B cell (primary cell): ENCODE measurements around the gene ITPR1. TPM values are rescaled to one million over a fixed set of nuclear protein-coding genes. Genes with fewer than 3 reads are reported as not detected.
A peak's percentile ranks its signal among the peaks of the same experiment; 100 is the strongest.

Source experiments
- ATAC-seq: fragments of 200-7000 bp; cut with Tn5 transposase; one replicate; pipeline ENCODE4 v1.10.0; 2021; ENCODE audit warnings: low read depth, mild to moderate bottlenecking, moderate number of reproducible peaks, moderate library complexity
- CTCF ChIA-PET: fragments of 350-600 bp; sonication (Branson Sonifier 250); formaldehyde crosslinking; loops from one replicate; lab custom pipeline; 2021; ENCODE audit warnings: antibody characterized with exemption, inconsistent platforms; lab: Charles Lee
- POLR2A ChIA-PET: fragments of 350-600 bp; sonication (Branson Sonifier 250); formaldehyde crosslinking; loops from one replicate; lab custom pipeline; 2021; ENCODE audit warnings: antibody characterized with exemption; lab: Charles Lee
- DNase-seq: peaks from one replicate; pipeline ENCODE4 v3.0.0; 2013
- H2AFZ ChIP-seq: 2 replicates; pipeline ENCODE4 v1.6.1; 2012; ENCODE audit warnings: mild to moderate bottlenecking, low read depth, low read length; ENCODE audit not compliant: insufficient read depth, poor library complexity, severe bottlenecking
- H3K27ac ChIP-seq, 2 donors: 1 replicate in 1 of 2; 2 replicates in 1 of 2; pipeline ENCODE4 v1.5.1; 2012 to 2013; ENCODE audit warnings: low read length in 2 of 2, mild to moderate bottlenecking in 2 of 2, moderate library complexity in 1 of 2
- H3K27me3 ChIP-seq, 4 experiments: fragments of 200-600 bp in 1 of 4; sonication (generic) in 1 of 4; replicated peaks in 1 of 4; 1 replicate in 2 of 4; 2 replicates in 2 of 4; pipeline versions ENCODE4 v1.6.1 to v1.7.0; 2013 to 2016; ENCODE audit warnings: low read length in 3 of 4, mild to moderate bottlenecking in 2 of 4, mixed read lengths in 1 of 4, moderate library complexity in 1 of 4; ENCODE audit not compliant: insufficient read depth in 4 of 4, control insufficient read depth in 3 of 4; ENCODE audit errors: control extremely low read depth in 1 of 4
- H3K36me3 ChIP-seq, 2 experiments: replicated peaks in 1 of 2; 1 replicate in 1 of 2; 2 replicates in 1 of 2; pipeline versions ENCODE4 v1.6.1 to v1.7.1; 2013; ENCODE audit warnings: low read length in 1 of 2; ENCODE audit not compliant: insufficient read depth in 2 of 2, control insufficient read depth in 1 of 2; ENCODE audit errors: control extremely low read depth in 1 of 2, extremely low read depth in 1 of 2
- H3K4me1 ChIP-seq, 2 donors: fragments of 200-600 bp in 1 of 2; sonication (generic) in 1 of 2; 1 replicate in 1 of 2; 2 replicates in 1 of 2; pipeline versions ENCODE4 v1.5.1 to v1.6.1; 2013 to 2017; ENCODE audit warnings: low read length in 2 of 2; ENCODE audit not compliant: control insufficient read depth in 2 of 2, insufficient read depth in 2 of 2
- H3K4me2 ChIP-seq: replicated peaks from 2 replicates; pipeline ENCODE3; 2012; ENCODE audit warnings: mild to moderate bottlenecking, low read depth, low read length; ENCODE audit not compliant: poor library complexity, severe bottlenecking
- H3K4me3 ChIP-seq, 5 experiments: fragments of 200-600 bp in 1 of 5; sonication (generic) in 1 of 5; 1 replicate in 3 of 5; 2 replicates in 2 of 5; pipeline versions ENCODE4 v1.5.1 to v1.7.0; 2011 to 2016; ENCODE audit warnings: low read length in 4 of 5, mild to moderate bottlenecking in 4 of 5, low read depth in 2 of 5, control low read depth in 1 of 5, moderate library complexity in 1 of 5; ENCODE audit not compliant: insufficient read depth in 1 of 5; ENCODE audit errors: control extremely low read depth in 1 of 5, extremely low read depth in 1 of 5
- H3K79me2 ChIP-seq: fragments of 200-600 bp; sonication (generic); one replicate; pipeline ENCODE4 v1.6.0; 2016; ENCODE audit warnings: low read length; ENCODE audit not compliant: control insufficient read depth, insufficient read depth
- H3K9ac ChIP-seq: fragments of 200-600 bp; sonication (generic); 2 replicates; pipeline ENCODE4 v1.6.1; 2017; ENCODE audit warnings: mild to moderate bottlenecking, low read length, moderate library complexity
- H3K9me3 ChIP-seq, 3 donors: one replicate each; pipeline versions ENCODE4 v1.6.1 to v1.7.1; 2013; ENCODE audit warnings: low read length in 2 of 3; ENCODE audit not compliant: control insufficient read depth in 2 of 3, insufficient read depth in 1 of 3; ENCODE audit errors: control extremely low read depth in 1 of 3
- H4K20me1 ChIP-seq: 2 replicates; pipeline ENCODE4 v1.6.0; 2012; ENCODE audit warnings: mild to moderate bottlenecking, low read length; ENCODE audit not compliant: insufficient read depth, control insufficient read depth, poor library complexity, severe bottlenecking
- H3K27ac Mint-ChIP-seq: one replicate; pipeline ENCODE4 v1.8.0; 2021; ENCODE audit warnings: mixed read lengths
- H3K27me3 Mint-ChIP-seq: one replicate; pipeline ENCODE4 v1.8.0; 2021; ENCODE audit warnings: mixed read lengths
- H3K4me1 Mint-ChIP-seq: one replicate; pipeline ENCODE4 v1.8.0; 2021; ENCODE audit warnings: mixed read lengths
- H3K4me3 Mint-ChIP-seq: one replicate; pipeline ENCODE4 v1.8.0; 2021; ENCODE audit warnings: mixed read lengths
- H3K9me3 Mint-ChIP-seq: one replicate; pipeline ENCODE4 v1.8.0; 2022; ENCODE audit warnings: mixed read lengths; ENCODE audit not compliant: insufficient read depth
- EZH2 ChIP-seq: IDR thresholded peaks from 2 replicates; pipeline ENCODE4 v1.6.1; 2012; ENCODE audit warnings: borderline replicate concordance, low read depth, mild to moderate bottlenecking, moderate library complexity, low read length; ENCODE audit not compliant: insufficient read depth, poor library complexity, severe bottlenecking
- WGBS: methylation state at CpG from one replicate; pipeline ENCODE4 v1.1.5; 2013; ENCODE audit warnings: missing lambda C conversion rate; ENCODE audit not compliant: insufficient coverage; 5-methylcytosine and 5-hydroxymethylcytosine counted together
- intact Hi-C: fragments of 100-400 bp; cut with micrococcal nuclease; formaldehyde crosslinking; loops from one replicate; pipeline ENCODE4 v1.10.0; 2022
- polyA plus RNA-seq: library from polyadenylated mRNA; depleted of rRNA; stranded (reverse); fragments of >200 nt; gene quantifications from 2 replicates; pipeline ENCODE4 v1.2.3, GENCODE V29; 2012
- total RNA-seq, 2 donors: library from RNA; stranded (reverse); fragments of 120-200 nt in 1 of 2; gene quantifications; 1 replicate in 1 of 2; 2 replicates in 1 of 2; pipeline versions ENCODE4 v1.2.3 to v1.2.4, GENCODE V29; 2013 to 2022
- TF ChIP-seq, protein P1 (sequence below): fragments of 200-600 bp; IDR thresholded peaks from one replicate; pipeline ENCODE4 v1.8.0; 2022; ENCODE audit warnings: antibody characterized with exemption, mild to moderate bottlenecking

Gene ITPR1
- total and polyA plus RNA-seq, 2 donors (not counting 1 experiment from before 2014, with no cell fraction given), result 64.0 to 332 TPM

DNA sequence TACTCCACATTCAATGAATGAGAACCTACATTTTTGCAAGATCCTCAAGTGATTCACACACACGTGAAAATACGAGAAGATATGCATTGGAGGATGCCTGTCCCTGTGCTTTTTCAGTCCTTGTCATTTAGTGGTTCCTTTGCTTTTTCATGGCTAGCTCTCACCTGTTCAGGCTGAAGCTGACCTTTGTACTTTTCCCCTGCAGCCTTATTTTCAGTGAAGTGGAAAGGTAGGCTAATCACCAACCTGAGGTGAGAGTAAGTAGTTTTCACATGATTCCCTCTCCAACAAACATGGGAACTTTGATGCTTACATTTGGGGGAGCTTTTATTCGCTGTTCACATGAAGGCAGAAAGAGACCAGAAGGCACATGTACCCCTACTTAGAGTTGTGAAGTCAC is 8.3 kb downstream of the ITPR1 start:
- H4K20me1 ChIP-seq, result peaks cover 9% of the 10 kb centered on the region
- H3K36me3 ChIP-seq, result peaks cover 5 to 49% of the 10 kb centered on the region in 2 experiments
- peaks cover 88% of the 10 kb centered on the region for H3K79me2 ChIP-seq
- DNase-seq (no peak), ATAC-seq (no peak)
- no peaks in the 10 kb centered on the region for H3K27me3 ChIP-seq
- no peaks in the 10 kb centered on the region for H3K9me3 ChIP-seq
- Mint-ChIP-seq H3K4me3 (no peak overlapping the region), H3K9me3 (no peaks in the 10 kb centered on the region), H3K27me3 (no peaks in the 10 kb centered on the region), H3K4me1 (peaks cover 83% of the 10 kb centered on the region), H3K27ac (peak overlapping the region; percentile 85)
- ChIA-PET CTCF (interaction anchor here (1.6 kb wide), 1 partner anchor 18 kb away, joined by 5 read pairs; no protein-coding TSS in a partner anchor), POLR2A (interaction anchor here (5.3 kb wide), 1 partner anchor 8 kb away, joined by 96 read pairs; the partner anchor contains the start of gene ITPR1)
- TF ChIP-seq EZH2, result no peak
- TF ChIP-seq, protein P1, sequence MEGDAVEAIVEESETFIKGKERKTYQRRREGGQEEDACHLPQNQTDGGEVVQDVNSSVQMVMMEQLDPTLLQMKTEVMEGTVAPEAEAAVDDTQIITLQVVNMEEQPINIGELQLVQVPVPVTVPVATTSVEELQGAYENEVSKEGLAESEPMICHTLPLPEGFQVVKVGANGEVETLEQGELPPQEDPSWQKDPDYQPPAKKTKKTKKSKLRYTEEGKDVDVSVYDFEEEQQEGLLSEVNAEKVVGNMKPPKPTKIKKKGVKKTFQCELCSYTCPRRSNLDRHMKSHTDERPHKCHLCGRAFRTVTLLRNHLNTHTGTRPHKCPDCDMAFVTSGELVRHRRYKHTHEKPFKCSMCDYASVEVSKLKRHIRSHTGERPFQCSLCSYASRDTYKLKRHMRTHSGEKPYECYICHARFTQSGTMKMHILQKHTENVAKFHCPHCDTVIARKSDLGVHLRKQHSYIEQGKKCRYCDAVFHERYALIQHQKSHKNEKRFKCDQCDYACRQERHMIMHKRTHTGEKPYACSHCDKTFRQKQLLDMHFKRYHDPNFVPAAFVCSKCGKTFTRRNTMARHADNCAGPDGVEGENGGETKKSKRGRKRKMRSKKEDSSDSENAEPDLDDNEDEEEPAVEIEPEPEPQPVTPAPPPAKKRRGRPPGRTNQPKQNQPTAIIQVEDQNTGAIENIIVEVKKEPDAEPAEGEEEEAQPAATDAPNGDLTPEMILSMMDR, result no peak
- H3K4me2 ChIP-seq, result no peak overlapping the region
- H3K9ac ChIP-seq, result no peak overlapping the region
- peaks cover 67 to 76% of the 10 kb centered on the region in 2 donors for H3K4me1 ChIP-seq
- H2AFZ ChIP-seq, result no peak overlapping the region
- intact Hi-C loops, result no loop called here
- H3K4me3 ChIP-seq, result no peak overlapping the region
- peak overlapping the region; percentile 81 to 98 for H3K27ac ChIP-seq
- WGBS, result 96% methylated on average over 2 of the region's 3 CpGs

GRCh38 chr3:4501927-4502326 is 8.8 kb downstream of the ITPR1 start:
- CTCF ChIA-PET, result interaction anchor here (1.6 kb wide), 1 partner anchor 17 kb away, joined by 5 read pairs; no protein-coding TSS in a partner anchor
- H3K27ac Mint-ChIP-seq, result peak overlapping the region; percentile 85

More at GRCh38 chr3:4501927-4502326, 8.8 kb downstream of the ITPR1 start:
- H3K4me3 ChIP-seq, result no peak overlapping the region
- Mint-ChIP-seq H3K4me3 (peak overlapping the region; percentile 56), H3K9me3 (no peaks in the 10 kb centered on the region), H3K27me3 (no peaks in the 10 kb centered on the region), H3K4me1 (peaks cover 83% of the 10 kb centered on the region)
- no peak for ATAC-seq
- DNase-seq, result no peak
- peaks cover 5 to 46% of the 10 kb centered on the region in 2 experiments for H3K36me3 ChIP-seq
- no peaks in the 10 kb centered on the region for H3K27me3 ChIP-seq
- H3K4me1 ChIP-seq, result peaks cover 66 to 76% of the 10 kb centered on the region in 2 donors
- POLR2A ChIA-PET, result interaction anchor here (5.3 kb wide), 1 partner anchor 8 kb away, joined by 96 read pairs; the partner anchor contains the start of gene ITPR1
- TF ChIP-seq, protein P1, result no peak
- TF ChIP-seq EZH2, result no peak
- H3K27ac ChIP-seq, result peak overlapping the region; percentile 81 to 98
- no peaks in the 10 kb centered on the region for H3K9me3 ChIP-seq
- no peak overlapping the region for H3K9ac ChIP-seq
- H4K20me1 ChIP-seq, result peaks cover 9% of the 10 kb centered on the region
- H3K79me2 ChIP-seq, result peaks cover 88% of the 10 kb centered on the region
- no peak overlapping the region for H2AFZ ChIP-seq
- intact Hi-C loops, result loop anchor here (2.0 kb wide), 1 partner anchor 17 kb away; no protein-coding TSS in a partner anchor
- H3K4me2 ChIP-seq, result peak overlapping the region; percentile 7
- no CpG with 5 or more reads among the region's 9 CpGs for WGBS
